Mammary epithelial cell (primary cell): ENCODE data around the gene PYGB.

Experiments
- EZH2 ChIP-seq: IDR thresholded peaks from 2 replicates; pipeline ENCODE4 v1.6.1; 2012; ENCODE audit warnings: low read length, inconsistent platforms, borderline replicate concordance
- TF ChIP-seq, protein P1 (sequence below), 2 donors: IDR thresholded peaks in 1 of 2; conservative IDR thresholded peaks in 1 of 2; 2 replicates each; pipeline ENCODE4 v1.5.1; 2011 to 2012; ENCODE audit warnings: inconsistent platforms in 2 of 2, low read length in 2 of 2, mild to moderate bottlenecking in 2 of 2, control low read depth in 1 of 2, low read depth in 1 of 2; ENCODE audit not compliant: insufficient read depth in 1 of 2; ENCODE audit errors: extremely low read depth in 1 of 2

DNA sequence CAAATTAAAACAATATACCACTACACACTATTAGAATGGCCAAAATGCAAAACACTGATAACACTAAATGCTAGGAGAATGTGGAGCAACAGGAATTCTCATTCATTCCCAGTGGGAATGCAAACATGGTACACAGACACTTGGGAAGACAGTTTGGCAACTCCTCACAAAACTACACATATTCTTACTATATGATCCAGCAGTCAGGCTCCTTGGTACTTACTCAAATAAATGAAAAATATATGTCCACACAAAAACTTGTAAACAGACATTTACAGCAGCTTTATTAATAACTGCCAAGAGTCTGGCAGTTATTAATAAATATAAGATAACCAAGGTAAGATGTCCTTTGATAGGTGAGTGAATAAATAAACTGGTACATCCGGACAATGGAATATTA lies 97.8 kb downstream of the PYGB start:
- TF ChIP-seq, protein P1, sequence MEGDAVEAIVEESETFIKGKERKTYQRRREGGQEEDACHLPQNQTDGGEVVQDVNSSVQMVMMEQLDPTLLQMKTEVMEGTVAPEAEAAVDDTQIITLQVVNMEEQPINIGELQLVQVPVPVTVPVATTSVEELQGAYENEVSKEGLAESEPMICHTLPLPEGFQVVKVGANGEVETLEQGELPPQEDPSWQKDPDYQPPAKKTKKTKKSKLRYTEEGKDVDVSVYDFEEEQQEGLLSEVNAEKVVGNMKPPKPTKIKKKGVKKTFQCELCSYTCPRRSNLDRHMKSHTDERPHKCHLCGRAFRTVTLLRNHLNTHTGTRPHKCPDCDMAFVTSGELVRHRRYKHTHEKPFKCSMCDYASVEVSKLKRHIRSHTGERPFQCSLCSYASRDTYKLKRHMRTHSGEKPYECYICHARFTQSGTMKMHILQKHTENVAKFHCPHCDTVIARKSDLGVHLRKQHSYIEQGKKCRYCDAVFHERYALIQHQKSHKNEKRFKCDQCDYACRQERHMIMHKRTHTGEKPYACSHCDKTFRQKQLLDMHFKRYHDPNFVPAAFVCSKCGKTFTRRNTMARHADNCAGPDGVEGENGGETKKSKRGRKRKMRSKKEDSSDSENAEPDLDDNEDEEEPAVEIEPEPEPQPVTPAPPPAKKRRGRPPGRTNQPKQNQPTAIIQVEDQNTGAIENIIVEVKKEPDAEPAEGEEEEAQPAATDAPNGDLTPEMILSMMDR (conservative IDR thresholded peaks at IDR 0.05 in 1 of 2, IDR thresholded peaks at IDR 0.05 in 1 of 2; ENCODE audit: extremely low read depth in 1 of 2, insufficient read depth in 1 of 2, low read depth in 1 of 2, low read length in 2 of 2) = no peak
- no peak for TF ChIP-seq EZH2
